Central memory CD8-positive, alpha-beta T cell (primary cell): Measurements from ENCODE around the gene ANKRD34B.

Source experiments
- ATAC-seq: fragments of 150-1000 bp; cut with Tn5 transposase; replicated peaks from 2 replicates; pipeline ENCODE4 v1.10.0; 2022; ENCODE audit warnings: mild to moderate bottlenecking, moderate FRiP score, moderate number of reproducible peaks; ENCODE audit not compliant: poor library complexity, severe bottlenecking; ENCODE audit errors: extremely low read depth
- DNase-seq, 2 donors: peaks; one replicate each; pipeline ENCODE4 v3.0.0; 2021; ENCODE audit warnings: low spot score in 2 of 2
- H3K27ac Mint-ChIP-seq: one replicate; pipeline ENCODE4 v1.8.0; 2022; ENCODE audit warnings: low read depth, mild to moderate bottlenecking, moderate library complexity, mixed read lengths
- H3K27me3 Mint-ChIP-seq: one replicate; pipeline ENCODE4 v1.8.0; 2022; ENCODE audit warnings: mixed read lengths
- H3K36me3 Mint-ChIP-seq: one replicate; pipeline ENCODE4 v1.8.0; 2022; ENCODE audit warnings: mild to moderate bottlenecking, moderate library complexity, mixed read lengths; ENCODE audit not compliant: insufficient read depth
- H3K4me1 Mint-ChIP-seq: one replicate; pipeline ENCODE4 v1.8.0; 2022; ENCODE audit warnings: mixed read lengths
- H3K4me3 Mint-ChIP-seq: one replicate; pipeline ENCODE4 v1.8.0; 2022; ENCODE audit warnings: mild to moderate bottlenecking, moderate library complexity, mixed read lengths
- H3K9me3 Mint-ChIP-seq: one replicate; pipeline ENCODE4 v1.8.0; 2022; ENCODE audit warnings: mixed read lengths

The ANKRD34B gene

GRCh38 chr5:80569961-80570786, at the start of gene ANKRD34B:
Gene ANKRD34B, minus strand, starts transcription at chr5:80570280. Its CDS starts 10,261 bp downstream, at chr5:80560019.
- ATAC-seq: peak; percentile 24
- peak within 1 kb of the TSS; percentile 64 for H3K4me3 Mint-ChIP-seq
- H3K27ac Mint-ChIP-seq: no peak within 1 kb of the TSS
- no peak for DNase-seq
- H3K36me3 Mint-ChIP-seq: no peaks in the 10 kb centered on the region
- peaks cover 4% of the 10 kb centered on the region for H3K4me1 Mint-ChIP-seq
- H3K9me3 Mint-ChIP-seq: no peaks in the 10 kb centered on the region
- H3K27me3 Mint-ChIP-seq: peaks cover 75% of the 10 kb centered on the region

DNA sequence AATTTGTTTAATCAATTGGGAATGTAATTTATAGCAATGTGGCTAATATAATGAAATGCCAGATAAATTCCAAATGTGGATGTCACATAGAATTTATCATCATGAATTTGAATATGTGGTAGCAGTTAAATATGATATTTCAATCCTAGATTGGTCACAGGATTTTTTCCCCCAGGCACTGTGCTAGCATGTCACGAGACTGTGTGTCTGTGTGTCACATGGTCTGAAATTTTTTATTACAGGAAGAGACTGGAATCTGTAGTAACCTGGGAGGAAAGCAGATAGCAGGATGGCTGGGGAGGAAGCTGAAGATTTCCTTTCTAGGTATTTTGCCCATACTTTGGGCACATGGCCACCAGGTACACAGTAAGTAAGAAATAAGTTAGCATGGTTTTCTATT, 49.0 kb upstream of the ANKRD34B start:
- H3K27ac Mint-ChIP-seq: no peak overlapping the region
- H3K4me1 Mint-ChIP-seq: no peaks in the 10 kb centered on the region
- DNase-seq (no peak), ATAC-seq (no peak)
- H3K36me3 Mint-ChIP-seq: no peaks in the 10 kb centered on the region
- no peaks in the 10 kb centered on the region for H3K27me3 Mint-ChIP-seq
- H3K9me3 Mint-ChIP-seq: no peaks in the 10 kb centered on the region
- H3K4me3 Mint-ChIP-seq: no peak overlapping the region

DNA sequence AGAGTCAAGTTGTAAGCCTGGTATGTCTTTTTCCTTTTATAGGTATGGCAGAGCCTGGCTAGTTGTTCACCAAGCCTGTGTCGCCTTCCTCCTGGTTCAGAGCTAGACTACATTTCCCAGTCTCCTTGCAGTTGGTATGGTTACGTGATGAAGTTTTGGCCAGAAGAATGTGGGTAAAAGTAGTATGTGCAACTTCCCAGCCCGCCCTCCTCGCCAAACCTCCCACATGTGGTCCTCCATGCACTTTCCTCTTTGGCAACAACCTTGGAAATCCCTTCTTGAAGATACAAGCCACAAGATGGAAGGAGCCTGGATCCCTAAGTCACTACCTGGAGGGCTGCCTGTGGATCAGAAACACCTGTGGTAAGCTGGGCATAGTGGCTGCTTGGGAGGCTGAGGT, 48.4 kb upstream of the ANKRD34B start:
- no peak for DNase-seq

DNA sequence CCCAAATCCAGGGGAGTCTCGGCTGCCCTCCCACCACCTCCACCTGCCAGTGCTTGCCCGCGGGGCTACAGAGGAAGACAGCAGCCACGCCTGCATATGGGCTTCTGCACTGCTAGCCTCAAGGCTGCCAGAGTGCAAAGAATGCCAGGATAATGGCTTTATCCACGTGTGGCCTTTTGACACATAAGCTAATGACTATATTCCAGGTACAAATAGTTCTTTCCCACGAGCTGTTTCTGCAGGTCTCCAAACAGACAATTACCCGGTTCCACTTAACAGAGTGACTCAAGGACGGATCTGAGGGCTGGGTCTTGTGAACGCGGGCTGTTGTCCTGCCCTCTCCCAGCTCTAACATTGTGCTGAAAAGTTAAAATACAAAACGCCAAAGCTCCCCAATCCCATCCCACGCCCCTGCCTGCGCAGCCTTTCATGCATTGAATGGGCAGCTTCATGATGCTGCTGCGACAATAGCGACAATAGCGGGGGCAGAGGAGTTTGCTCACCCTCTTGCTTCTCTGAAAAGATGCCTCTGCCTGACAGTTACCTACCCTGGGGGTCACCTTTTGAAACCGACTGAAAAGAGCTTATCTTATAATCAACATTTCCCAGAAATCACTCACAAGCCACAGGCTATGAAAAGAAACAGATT, 45.3 kb upstream of the ANKRD34B start:
- Mint-ChIP-seq H3K4me3 (no peak overlapping the region), H3K36me3 (no peaks in the 10 kb centered on the region), H3K27me3 (no peaks in the 10 kb centered on the region), H3K27ac (no peak overlapping the region), H3K4me1 (no peaks in the 10 kb centered on the region), H3K9me3 (peaks cover 5% of the 10 kb centered on the region)
- ATAC-seq: no peak
- DNase-seq: no peak

More for the DNA sequence above, 48.4 kb upstream of the ANKRD34B start:
- Mint-ChIP-seq H3K36me3 (no peaks in the 10 kb centered on the region), H3K9me3 (no peaks in the 10 kb centered on the region), H3K27me3 (no peaks in the 10 kb centered on the region), H3K27ac (no peak overlapping the region), H3K4me1 (no peaks in the 10 kb centered on the region), H3K4me3 (no peak overlapping the region)
- ATAC-seq: no peak

GRCh38 chr5:80609692-80610091, 39.6 kb upstream of the ANKRD34B start:
- no peak overlapping the region for H3K27ac Mint-ChIP-seq
- ATAC-seq: no peak
- no peaks in the 10 kb centered on the region for H3K27me3 Mint-ChIP-seq
- H3K36me3 Mint-ChIP-seq: no peaks in the 10 kb centered on the region
- H3K4me3 Mint-ChIP-seq: no peak overlapping the region
- no peaks in the 10 kb centered on the region for H3K4me1 Mint-ChIP-seq
- H3K9me3 Mint-ChIP-seq: peaks cover 5% of the 10 kb centered on the region
- no peak for DNase-seq

- DNase-seq: no peak
- no peak overlapping the region for H3K27ac Mint-ChIP-seq
Observed at GRCh38 chr5:80608731-80609130, 38.7 kb upstream of the ANKRD34B start.

DNA sequence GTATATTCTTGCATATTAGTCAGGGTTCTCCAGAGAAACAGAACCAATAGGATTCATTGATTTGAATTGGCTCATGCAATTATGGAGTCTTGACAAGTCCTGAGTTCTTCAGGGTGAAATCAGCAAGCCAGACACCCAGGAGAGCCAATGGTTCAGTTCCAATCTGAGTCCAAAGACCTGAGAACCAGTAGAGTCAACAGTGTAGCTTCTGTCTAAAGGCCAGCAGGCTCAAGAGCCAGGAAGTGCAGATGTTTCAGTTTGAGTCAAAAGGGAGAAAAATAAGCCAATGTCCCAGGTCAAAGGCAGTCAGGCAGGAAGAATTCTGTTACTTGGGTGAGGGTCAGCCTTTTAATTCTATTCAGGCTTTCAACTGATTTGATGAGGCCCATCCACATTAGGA, 37.8 kb upstream of the ANKRD34B start:
- Mint-ChIP-seq H3K4me1 (no peaks in the 10 kb centered on the region), H3K36me3 (no peaks in the 10 kb centered on the region), H3K27ac (no peak overlapping the region), H3K9me3 (peaks cover 5% of the 10 kb centered on the region), H3K27me3 (no peaks in the 10 kb centered on the region), H3K4me3 (no peak overlapping the region)
- no peak for ATAC-seq
- DNase-seq: no peak

More at GRCh38 chr5:80608731-80609130, 38.7 kb upstream of the ANKRD34B start:
- Mint-ChIP-seq H3K9me3 (peaks cover 5% of the 10 kb centered on the region), H3K27me3 (no peaks in the 10 kb centered on the region), H3K4me3 (no peak overlapping the region), H3K36me3 (no peaks in the 10 kb centered on the region), H3K4me1 (no peaks in the 10 kb centered on the region)
- no peak for ATAC-seq

GRCh38 chr5:80607343-80607742, 37.3 kb upstream of the ANKRD34B start:
- Mint-ChIP-seq H3K4me3 (no peak overlapping the region), H3K9me3 (peaks cover 5% of the 10 kb centered on the region), H3K27ac (no peak overlapping the region), H3K4me1 (no peaks in the 10 kb centered on the region), H3K36me3 (no peaks in the 10 kb centered on the region), H3K27me3 (no peaks in the 10 kb centered on the region)
- DNase-seq (no peak), ATAC-seq (no peak)

DNA sequence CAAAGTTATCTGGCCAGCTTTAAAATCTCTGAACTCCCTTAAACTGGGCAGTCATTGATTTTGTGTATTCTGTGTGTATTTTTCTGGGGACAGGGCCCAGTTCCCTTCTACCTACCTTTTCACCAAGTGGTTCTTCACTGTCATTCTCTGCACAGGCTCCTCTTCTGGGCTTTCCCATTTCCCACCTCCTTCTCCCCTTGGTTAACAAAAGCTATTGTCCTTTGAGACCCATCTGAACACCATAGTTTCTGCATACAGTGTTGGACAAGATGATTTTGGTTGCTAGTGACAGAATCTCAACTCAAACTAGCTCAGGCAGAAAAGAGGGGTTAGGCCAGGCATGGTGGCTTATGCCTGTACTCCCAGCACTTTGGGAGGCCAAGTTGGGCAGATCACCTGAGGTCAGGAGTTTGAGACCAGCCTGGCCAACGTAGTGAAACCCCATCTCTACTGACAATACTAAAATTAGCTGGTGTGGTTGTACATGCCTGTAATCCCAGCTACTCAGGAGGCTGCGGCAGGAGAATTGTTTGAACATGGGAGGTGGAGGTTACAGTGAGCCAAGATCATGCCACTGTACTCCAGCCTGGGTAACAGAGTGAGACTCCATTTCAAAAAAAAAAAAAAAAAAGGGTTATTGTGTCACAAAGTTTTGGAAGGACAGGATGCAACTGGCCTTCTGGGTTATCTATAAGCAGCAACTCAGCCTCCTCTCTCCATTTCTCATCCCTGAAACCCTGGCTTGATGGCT, 31.0 kb upstream of the ANKRD34B start:
- Mint-ChIP-seq H3K9me3 (no peaks in the 10 kb centered on the region), H3K27me3 (no peaks in the 10 kb centered on the region), H3K4me1 (no peaks in the 10 kb centered on the region), H3K27ac (no peak overlapping the region), H3K4me3 (no peak overlapping the region), H3K36me3 (no peaks in the 10 kb centered on the region)
- no peak for ATAC-seq
- no peak for DNase-seq

DNA sequence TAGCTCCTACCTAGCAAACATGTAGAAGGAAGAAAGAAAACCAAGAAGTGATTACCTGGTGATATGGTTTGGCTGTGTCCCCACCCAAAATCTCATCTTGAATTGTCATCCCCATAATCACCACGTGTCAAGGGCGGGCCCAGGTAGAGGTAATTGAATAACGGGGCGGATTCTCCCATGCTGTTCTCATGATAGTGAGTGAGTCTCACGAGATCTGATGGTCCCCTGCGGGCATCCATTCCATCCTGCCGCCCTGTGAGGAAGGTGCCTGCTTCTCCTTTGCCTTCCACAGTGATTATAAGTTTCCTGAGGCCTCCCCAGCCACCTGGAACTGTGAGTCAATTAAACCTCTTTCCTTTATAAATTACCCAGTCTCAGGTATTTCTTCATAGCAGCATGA, 27.4 kb upstream of the ANKRD34B start:
- DNase-seq (no peak), ATAC-seq (no peak)
- H3K36me3 Mint-ChIP-seq: no peaks in the 10 kb centered on the region
- no peaks in the 10 kb centered on the region for H3K4me1 Mint-ChIP-seq
- no peak overlapping the region for H3K27ac Mint-ChIP-seq
- no peaks in the 10 kb centered on the region for H3K9me3 Mint-ChIP-seq
- no peak overlapping the region for H3K4me3 Mint-ChIP-seq
- H3K27me3 Mint-ChIP-seq: peaks cover 7% of the 10 kb centered on the region

DNA sequence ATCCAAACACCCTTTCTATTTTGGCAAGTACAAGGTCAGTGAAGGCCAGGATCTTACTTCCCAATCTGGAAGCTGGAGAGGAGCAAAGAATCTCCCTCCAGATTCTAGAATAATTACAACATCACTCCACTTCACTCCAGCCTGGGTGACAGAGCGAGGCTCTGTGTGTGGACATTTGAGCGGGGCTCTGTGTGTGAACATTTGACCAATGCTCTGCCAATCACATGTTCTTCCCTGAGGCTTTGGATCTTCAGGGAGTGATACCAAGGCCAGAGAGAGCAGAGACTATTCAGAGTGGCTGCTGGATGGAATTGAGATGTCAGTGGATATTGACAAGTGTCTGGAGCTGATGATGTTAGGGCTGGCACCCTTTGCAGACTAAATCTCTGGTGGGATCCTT, 24.7 kb upstream of the ANKRD34B start:
- DNase-seq (no peak), ATAC-seq (no peak)
- Mint-ChIP-seq H3K27me3 (peaks cover 31% of the 10 kb centered on the region), H3K36me3 (no peaks in the 10 kb centered on the region), H3K4me3 (no peak overlapping the region), H3K4me1 (no peaks in the 10 kb centered on the region), H3K27ac (no peak overlapping the region), H3K9me3 (no peaks in the 10 kb centered on the region)

- H3K4me1 Mint-ChIP-seq: no peaks in the 10 kb centered on the region
- no peaks in the 10 kb centered on the region for H3K9me3 Mint-ChIP-seq
- H3K27ac Mint-ChIP-seq: no peak overlapping the region
- ATAC-seq: no peak
- H3K27me3 Mint-ChIP-seq: peaks cover 43% of the 10 kb centered on the region
- DNase-seq: no peak
- no peaks in the 10 kb centered on the region for H3K36me3 Mint-ChIP-seq
- no peak overlapping the region for H3K4me3 Mint-ChIP-seq
Observed at GRCh38 chr5:80592761-80593160, 22.7 kb upstream of the ANKRD34B start.
